ENCODE data around the gene CHST8. TPM values are rescaled to one million over a fixed set of nuclear protein-coding genes. Genes with fewer than 3 reads are reported as not detected.
"Not testable (repeated sequence)": the region's sequence is repeated elsewhere in the genome, so short reads cannot be mapped to it uniquely, and the experiment has no call there.

The CHST8 gene
- total RNA-seq = 14.0 TPM

GRCh38 chr19:33621811-33622504 is at the start of gene CHST8:
Gene CHST8, plus strand, starts transcription at chr19:33621953. Its CDS starts 67,309 bp downstream, at chr19:33689262.
- DNase-seq = peak; percentile 15

GRCh38 chr19:33572929-33573328 is 48.8 kb upstream of the CHST8 start:
- no peak for DNase-seq

GRCh38 chr19:33574824-33575223 is 46.9 kb upstream of the CHST8 start:
- DNase-seq = no peak

GRCh38 chr19:33578697-33579096 is 43.1 kb upstream of the CHST8 start:
- no peak for DNase-seq

- no peak for DNase-seq
Measured at GRCh38 chr19:33580026-33580644, 41.6 kb upstream of the CHST8 start.

- DNase-seq = no peak
Measured at GRCh38 chr19:33580645-33581037, 41.1 kb upstream of the CHST8 start.

- DNase-seq = no peak
Measured at GRCh38 chr19:33582914-33583313, 38.8 kb upstream of the CHST8 start.

- DNase-seq = no peak
Measured at GRCh38 chr19:33587150-33587549, 34.6 kb upstream of the CHST8 start.

GRCh38 chr19:33590224-33590623 is 31.5 kb upstream of the CHST8 start:
- DNase-seq = no peak

GRCh38 chr19:33595783-33596182 is 26.0 kb upstream of the CHST8 start:
- no peak for DNase-seq

GRCh38 chr19:33601583-33601982 is 20.2 kb upstream of the CHST8 start:
- DNase-seq = no peak

GRCh38 chr19:33602576-33603204 is 19.1 kb upstream of the CHST8 start:
- DNase-seq = no peak

- no peak for DNase-seq
Measured at GRCh38 chr19:33603377-33603776, 18.4 kb upstream of the CHST8 start.

GRCh38 chr19:33604651-33605050 is 17.1 kb upstream of the CHST8 start:
- DNase-seq = no peak

GRCh38 chr19:33605803-33606295 is 15.9 kb upstream of the CHST8 start:
- DNase-seq = not testable (repeated sequence)

GRCh38 chr19:33606556-33606955 is 15.2 kb upstream of the CHST8 start:
- DNase-seq = no peak

- DNase-seq = no peak
Measured at GRCh38 chr19:33609353-33609752, 12.4 kb upstream of the CHST8 start.

GRCh38 chr19:33610588-33610987 is 11.2 kb upstream of the CHST8 start:
- DNase-seq = no peak

- no peak for DNase-seq
Measured at GRCh38 chr19:33612928-33613619, 8.7 kb upstream of the CHST8 start.

GRCh38 chr19:33613620-33614000 is 8.1 kb upstream of the CHST8 start:
- DNase-seq = no peak

GRCh38 chr19:33616346-33616745 is 5.4 kb upstream of the CHST8 start:
- no peak for DNase-seq

GRCh38 chr19:33616857-33617256 is 4.9 kb upstream of the CHST8 start:
- DNase-seq = no peak

GRCh38 chr19:33618363-33618762 is 3.4 kb upstream of the CHST8 start:
- not testable (repeated sequence) for DNase-seq
